ENCODE measurements around the gene FARP2.

- TF ChIP-seq POLR2A (IDR thresholded peaks at IDR 0.05; ENCODE audit: extremely low read depth, insufficient read length), result no peak
- TF ChIP-seq MAX (IDR thresholded peaks at IDR 0.05; ENCODE audit: low read depth, low read length), result no peak
These were observed 56.1 kb downstream of the FARP2 start for GRCh38 chr2:241412144-241412543.
